GM19043 (cell line): ENCODE results near the gene DPP10.

Experiments used
- ATAC-seq: cut with Tn5 transposase; IDR thresholded peaks from one replicate; pipeline ENCODE4 v1.9.1; 2021; ENCODE audit warnings: low read depth; ENCODE audit not compliant: unreplicated experiment

DPP10 gene

DNA sequence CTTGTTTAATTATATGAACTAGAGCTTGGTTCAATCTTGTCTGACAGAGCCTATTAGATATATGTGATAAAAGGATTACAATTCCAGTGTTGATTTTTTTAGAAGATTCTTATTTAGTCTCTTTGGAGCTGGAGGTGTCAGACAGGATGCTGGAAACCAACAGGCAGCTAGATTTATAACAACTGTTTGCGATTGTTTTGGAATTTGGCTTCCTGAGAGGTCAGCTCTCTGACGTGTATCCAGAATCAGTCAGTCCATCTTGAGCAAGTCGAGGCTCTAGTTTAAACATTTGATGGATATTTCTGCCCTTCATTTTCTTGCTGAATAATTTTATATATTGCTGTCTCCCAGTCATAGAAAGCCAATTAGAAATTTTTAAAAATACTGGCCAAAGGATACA is 1062.9 kb downstream of the DPP10 start:
- ATAC-seq = no peak

GRCh38 chr2:115520727-115521126 is 1078.3 kb downstream of the DPP10 start:
- no peak for ATAC-seq

DNA sequence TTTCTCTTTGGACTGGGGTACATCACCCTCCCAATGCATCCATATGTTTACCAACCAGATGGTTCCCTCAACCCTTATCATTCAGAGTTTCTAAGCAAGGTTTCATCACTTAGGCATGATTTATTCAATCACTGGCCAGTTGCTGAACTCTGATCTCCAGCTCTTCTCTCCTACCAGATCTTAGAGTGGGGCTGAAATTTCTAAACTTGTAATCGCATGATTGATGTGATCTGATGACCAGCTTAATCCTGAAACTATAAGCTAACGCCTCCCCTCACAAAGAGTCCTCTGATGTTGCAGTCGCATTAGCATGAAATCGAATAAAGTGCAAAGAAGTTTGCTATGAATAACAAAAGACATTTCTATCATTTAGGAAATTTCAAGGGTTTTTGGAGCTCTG is 1082.0 kb downstream of the DPP10 start:
- ATAC-seq = no peak

- no peak for ATAC-seq
Observed at GRCh38 chr2:115529627-115530026, 1087.2 kb downstream of the DPP10 start.

DNA sequence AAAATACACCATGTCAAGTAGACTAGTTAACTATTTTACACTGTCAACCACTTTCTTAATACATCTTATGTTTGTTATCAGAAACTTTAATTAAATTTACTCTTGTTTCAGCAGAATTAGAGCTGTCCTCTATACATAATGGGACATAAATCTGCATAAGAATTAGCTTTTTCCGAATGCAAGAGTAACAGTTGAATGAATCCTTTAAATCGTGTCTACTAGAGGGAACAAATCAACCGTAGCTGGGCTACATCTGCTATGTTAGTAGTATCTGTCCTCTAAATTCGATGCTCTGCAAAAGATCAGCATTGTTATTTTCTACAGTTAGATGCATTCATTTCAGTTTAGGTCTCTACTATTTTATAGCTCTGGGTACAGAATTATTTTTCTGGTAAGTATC is 1090.6 kb downstream of the DPP10 start:
- no peak for ATAC-seq

GRCh38 chr2:115541814-115542213 is 1099.4 kb downstream of the DPP10 start:
- ATAC-seq = no peak

DNA sequence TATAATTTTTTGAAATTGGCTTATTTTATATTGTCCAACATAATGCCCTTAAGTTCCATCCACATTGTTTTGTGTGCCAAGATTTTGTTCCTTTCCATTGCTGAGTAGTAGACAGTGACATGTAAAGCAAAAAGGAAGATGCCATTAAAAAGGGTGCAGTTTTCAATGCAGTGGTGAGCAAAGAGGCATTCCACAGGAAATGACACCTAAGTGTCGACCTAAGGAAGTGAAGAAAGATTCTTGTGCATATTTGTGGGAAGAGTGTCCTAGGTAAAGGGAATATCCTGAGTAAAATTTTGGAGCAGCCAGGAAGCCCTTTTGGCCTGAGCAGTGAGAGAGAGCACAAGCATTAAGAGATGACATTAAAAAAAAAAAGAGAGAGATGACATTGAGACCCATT is 1099.9 kb downstream of the DPP10 start:
- ATAC-seq = no peak

DNA sequence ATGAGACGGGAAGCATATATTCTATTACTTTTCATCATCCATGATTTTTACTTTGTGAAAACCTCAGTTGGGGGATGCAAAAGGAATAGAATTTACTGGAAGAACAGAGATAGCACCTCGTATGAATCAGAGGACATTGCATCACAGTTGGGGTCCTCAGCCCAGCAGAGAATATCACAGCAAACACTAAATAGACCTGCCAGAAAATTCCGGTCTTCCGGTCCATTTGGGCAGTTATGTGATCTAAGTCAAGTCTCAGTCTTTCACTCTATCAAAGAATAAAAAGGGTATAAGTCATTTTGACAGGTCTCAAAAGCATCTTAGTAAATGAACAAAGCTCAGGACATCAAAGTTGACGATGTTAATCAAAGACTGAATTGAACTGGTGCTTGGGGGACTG is 1100.6 kb downstream of the DPP10 start:
- no peak for ATAC-seq

- ATAC-seq = no peak
Observed at GRCh38 chr2:115543461-115543860, 1101.0 kb downstream of the DPP10 start.

DNA sequence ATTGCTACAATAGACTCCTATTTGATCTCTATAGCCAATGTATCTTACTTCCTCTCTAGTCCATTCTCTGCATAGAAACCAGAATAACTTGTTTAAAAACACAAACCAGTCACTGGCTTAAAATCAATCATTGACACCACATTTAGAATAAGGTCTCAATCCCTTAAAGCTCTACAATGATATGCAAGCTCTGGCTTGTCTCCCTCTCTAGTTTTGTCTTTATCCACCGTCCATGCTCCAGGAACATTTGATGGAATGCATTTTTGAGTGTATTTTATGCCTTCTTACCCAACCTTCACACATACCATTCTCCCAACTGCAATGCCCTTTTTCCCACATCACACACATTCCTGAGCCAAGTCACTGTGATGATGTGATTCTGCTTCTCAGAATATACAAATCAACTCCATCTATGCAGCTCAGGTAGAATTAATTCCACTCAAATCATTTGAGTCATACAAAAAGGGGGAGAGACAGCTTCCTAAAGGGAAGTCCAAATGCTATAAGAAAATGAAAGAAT is 1107.2 kb downstream of the DPP10 start:
- ATAC-seq = no peak

DNA sequence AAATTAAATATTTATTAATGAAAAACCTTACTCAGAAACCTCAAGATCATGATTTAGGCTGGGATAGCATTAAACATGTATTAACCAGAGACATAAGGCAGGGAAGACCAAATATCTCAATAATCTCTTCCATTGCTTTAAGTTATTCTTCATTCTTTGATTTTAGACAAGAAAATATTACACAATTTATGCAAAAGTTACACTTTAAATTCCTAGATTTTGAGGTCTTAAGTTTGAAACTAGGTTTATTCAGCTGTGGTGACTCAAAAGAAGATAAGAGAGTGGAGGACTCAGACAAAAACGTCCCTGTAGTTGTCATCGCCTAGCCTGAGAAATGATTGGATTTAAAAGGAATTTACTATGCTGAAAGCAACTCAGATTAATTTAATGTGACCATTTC is 1110.3 kb downstream of the DPP10 start:
- ATAC-seq = no peak

DNA sequence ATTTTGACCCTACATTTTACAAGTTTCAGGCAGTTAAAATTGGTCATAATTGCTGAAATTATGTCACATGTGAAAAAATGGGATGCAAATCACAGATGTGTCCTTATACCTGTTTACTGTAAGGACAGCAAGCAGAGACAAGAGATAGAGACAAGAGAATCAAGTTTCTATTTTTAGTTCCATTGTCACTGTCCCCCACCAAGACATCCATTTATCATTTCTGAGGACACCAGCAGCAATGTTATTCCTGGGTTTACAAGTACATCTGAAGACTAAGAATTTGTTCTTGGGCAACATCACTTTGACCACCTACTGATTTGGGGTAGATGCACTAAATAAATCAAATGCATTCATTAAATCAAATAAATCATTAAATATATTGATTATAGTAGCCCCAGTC is 1111.7 kb downstream of the DPP10 start:
- no peak for ATAC-seq

GRCh38 chr2:115558725-115559124 is 1116.3 kb downstream of the DPP10 start:
- ATAC-seq = no peak

DNA sequence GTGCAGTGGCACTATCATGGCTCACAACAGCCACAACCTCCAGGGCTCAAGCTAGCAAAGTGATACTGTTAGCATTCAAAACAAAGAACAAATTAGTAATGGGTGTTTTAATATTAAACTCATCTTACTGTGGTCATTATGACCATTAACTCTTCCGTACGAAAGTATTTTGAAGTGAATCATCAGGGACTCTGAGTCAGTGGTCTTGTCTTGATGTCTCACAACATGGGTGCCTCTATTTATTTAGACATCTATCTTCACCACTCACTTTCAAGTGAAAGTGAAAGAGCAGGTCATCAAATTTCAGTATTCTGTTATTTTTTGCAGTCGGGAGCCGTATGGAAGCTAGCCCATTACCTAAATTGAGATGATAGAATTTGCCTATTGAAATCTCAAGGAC is 1118.2 kb downstream of the DPP10 start:
- ATAC-seq = no peak

DNA sequence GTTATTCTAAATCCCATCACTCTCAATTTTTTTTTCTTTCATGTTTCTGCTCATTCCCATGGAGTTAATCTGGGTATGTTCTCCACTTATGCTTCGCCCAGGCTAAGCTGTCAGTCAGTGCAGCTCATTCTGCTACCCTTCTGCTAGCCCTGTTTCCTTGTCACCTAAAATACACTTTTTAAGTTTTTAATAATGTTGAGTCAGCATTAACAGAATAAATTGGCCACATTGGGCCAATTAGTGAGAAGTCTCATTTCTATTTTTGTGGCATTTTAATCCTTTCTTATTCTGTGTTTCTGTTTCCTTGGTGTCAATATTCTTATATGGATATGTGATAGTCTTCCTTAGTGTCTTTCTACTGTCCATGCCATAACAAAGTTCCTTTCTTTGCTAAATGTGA is 1126.2 kb downstream of the DPP10 start:
- no peak for ATAC-seq

DNA sequence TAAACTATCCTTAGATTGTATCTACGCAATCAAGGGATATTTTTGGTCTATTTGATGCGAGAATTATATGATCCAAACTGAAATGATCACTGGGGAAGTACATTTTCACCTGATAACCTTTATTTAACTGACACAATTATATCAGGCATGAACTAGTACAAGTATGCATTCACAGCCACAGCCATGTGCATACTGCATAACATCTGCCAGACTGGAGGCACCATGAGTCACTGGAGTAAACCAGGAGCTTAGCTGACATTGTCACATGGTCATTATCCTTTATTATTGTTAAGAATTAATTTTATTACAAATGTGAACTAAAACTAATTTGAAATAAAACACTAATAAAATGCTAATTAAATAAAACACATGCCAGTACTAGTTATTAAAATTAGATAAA is 1127.1 kb downstream of the DPP10 start:
- ATAC-seq = no peak

GRCh38 chr2:115572746-115573145 is 1130.3 kb downstream of the DPP10 start:
- ATAC-seq = no peak

DNA sequence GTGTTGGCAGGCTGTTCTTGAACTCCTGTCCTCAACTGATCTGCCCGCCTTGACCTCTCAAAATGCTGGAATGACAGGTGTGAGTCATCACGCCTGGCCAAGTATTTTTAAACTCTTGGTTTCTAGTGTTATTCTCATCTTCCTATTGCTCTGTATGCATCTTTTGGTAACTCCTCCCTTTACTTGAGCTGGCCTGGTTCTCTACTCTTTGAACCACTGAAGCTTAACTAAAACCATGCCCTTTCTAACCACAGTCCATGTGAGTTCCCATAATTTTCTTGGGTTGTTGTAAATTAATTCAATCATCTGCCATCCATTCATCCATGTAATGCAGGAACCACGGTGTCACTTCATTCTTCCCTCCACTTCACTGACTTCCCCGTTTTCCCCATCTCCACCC is 1131.3 kb downstream of the DPP10 start:
- no peak for ATAC-seq

DNA sequence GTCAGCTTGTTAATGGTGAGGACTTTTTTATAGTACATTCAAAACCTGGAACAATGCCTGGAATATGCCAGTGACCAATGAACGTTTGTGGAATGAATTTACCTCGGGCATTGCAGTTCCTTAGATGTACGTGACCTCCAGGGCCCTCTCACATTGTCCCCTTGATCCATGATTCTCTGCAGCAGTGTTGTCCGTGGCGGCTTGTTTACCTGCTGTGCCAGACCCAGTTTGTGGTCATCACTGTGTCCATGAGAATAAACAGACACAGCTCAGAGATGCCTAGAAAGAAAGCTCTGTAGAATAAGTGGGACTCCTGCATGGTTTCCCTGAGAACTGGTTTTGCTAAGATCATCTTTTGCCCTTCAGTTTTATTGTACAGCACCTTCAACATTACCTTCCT is 1132.2 kb downstream of the DPP10 start:
- ATAC-seq = no peak

- no peak for ATAC-seq
Observed at GRCh38 chr2:115580784-115581183, 1138.3 kb downstream of the DPP10 start.

- no peak for ATAC-seq
Observed at GRCh38 chr2:115584507-115584906, 1142.1 kb downstream of the DPP10 start.

DNA sequence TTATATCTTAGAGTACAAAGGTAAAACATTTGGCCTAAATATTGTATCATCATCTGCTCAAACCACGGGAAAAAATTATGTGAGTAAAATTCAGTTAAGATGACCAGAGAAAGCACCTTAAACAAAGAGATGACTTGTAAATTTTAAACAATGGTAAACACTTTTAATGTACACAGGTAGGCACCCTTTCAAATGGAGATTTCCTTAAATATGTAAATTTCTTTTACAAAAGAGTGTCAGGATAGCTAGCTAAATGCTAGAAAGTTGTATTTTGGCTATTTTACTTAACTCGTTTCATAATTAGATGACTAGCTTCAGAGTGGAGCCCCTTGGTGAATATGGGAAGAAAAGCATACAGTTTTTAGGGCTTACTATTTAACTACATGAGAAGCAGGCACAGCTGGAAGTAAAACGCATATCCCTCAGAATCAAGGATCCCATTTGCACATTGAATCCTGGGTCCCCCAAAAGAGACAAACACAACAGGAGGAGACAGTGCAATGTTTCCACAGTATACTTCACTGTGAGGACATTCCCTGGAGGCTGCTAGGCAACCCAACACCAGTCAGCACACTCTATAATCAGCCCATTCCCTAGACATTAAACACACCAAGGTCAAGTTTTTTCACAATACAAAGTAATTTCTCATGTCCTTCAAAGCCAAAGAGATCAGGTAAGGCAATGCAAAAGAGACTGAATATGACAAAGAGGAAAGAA is 1154.4 kb downstream of the DPP10 start:
- ATAC-seq = no peak

GRCh38 chr2:115603285-115603684 is 1160.8 kb downstream of the DPP10 start:
- ATAC-seq = no peak
